Body of pancreas (tissue), 4 donors: ENCODE results near the gene WWOX. TPM values are rescaled to one million over a fixed set of nuclear protein-coding genes. Genes with fewer than 3 reads are reported as not detected.

Experiments used
- ATAC-seq: fragments of 150-250 bp; one replicate; pipeline ENCODE4 v1.9.1; 2016
- DNase-seq, 4 donors: peaks; one replicate each; pipeline ENCODE4 v3.0.0-alpha.2; 2019
- H3K27ac ChIP-seq, 4 donors: fragments of 200-600 bp; sonication (generic); 1 replicate in 3 of 4; 2 replicates in 1 of 4; pipeline versions ENCODE4 v1.5.1 to v1.6.1; 2016 to 2019; ENCODE audit warnings: mild to moderate bottlenecking in 1 of 4, mixed read lengths in 1 of 4, moderate library complexity in 1 of 4
- H3K27me3 ChIP-seq, 2 donors: fragments of 200-600 bp; sonication (generic); one replicate each; pipeline ENCODE4 v1.6.0; 2016; ENCODE audit warnings: mild to moderate bottlenecking in 1 of 2
- H3K36me3 ChIP-seq, 2 donors: fragments of 200-600 bp; sonication (generic); replicated peaks in 1 of 2; 2 replicates each; pipeline ENCODE4 v1.5.1; 2016; ENCODE audit warnings: low read depth in 2 of 2; ENCODE audit not compliant: insufficient read depth in 1 of 2
- H3K4me1 ChIP-seq: fragments of 200-600 bp; sonication (generic); one replicate; pipeline ENCODE4 v1.6.0; 2016
- H3K4me3 ChIP-seq, 2 donors: fragments of 200-600 bp; sonication (generic); 1 replicate in 1 of 2; 2 replicates in 1 of 2; pipeline ENCODE4 v1.5.1; 2016 to 2019
- H3K9me3 ChIP-seq, 3 donors: fragments of 200-600 bp; sonication (generic); 1 replicate in 2 of 3; 2 replicates in 1 of 3; pipeline ENCODE4 v1.5.1; 2016
- CTCF ChIP-seq, 7 experiments: fragments of 450-650 bp in 4 of 7; fragments of 200-600 bp in 3 of 7; sonication (generic) in 3 of 7; IDR thresholded peaks; one replicate each; pipeline ENCODE4 v1.5.1; 2016 to 2019; ENCODE audit warnings: antibody characterized with exemption in 7 of 7
- POLR2A ChIP-seq, 3 donors: fragments of 450-650 bp; IDR thresholded peaks; one replicate each; pipeline ENCODE4 v1.6.1; 2016; ENCODE audit warnings: antibody characterized with exemption in 3 of 3, mild to moderate bottlenecking in 2 of 3
- WGBS, 2 donors: methylation state at CpG; one replicate each; pipeline ENCODE4 v1.1.5; 2017; 5-methylcytosine and 5-hydroxymethylcytosine counted together
- intact Hi-C: fragments of 100-400 bp; cut with DNase I; formaldehyde crosslinking; loops from one replicate; pipeline ENCODE4 v1.15.1; 2023
- total RNA-seq, 2 donors: library from RNA; depleted of rRNA; stranded (reverse); fragments of >200 nt; gene quantifications; one replicate each; pipeline ENCODE4 v1.1.0, GENCODE V29; 2016

The WWOX gene
- total RNA-seq, 2 donors from 2014 or later: 52.7 to 67.2 TPM

DNA sequence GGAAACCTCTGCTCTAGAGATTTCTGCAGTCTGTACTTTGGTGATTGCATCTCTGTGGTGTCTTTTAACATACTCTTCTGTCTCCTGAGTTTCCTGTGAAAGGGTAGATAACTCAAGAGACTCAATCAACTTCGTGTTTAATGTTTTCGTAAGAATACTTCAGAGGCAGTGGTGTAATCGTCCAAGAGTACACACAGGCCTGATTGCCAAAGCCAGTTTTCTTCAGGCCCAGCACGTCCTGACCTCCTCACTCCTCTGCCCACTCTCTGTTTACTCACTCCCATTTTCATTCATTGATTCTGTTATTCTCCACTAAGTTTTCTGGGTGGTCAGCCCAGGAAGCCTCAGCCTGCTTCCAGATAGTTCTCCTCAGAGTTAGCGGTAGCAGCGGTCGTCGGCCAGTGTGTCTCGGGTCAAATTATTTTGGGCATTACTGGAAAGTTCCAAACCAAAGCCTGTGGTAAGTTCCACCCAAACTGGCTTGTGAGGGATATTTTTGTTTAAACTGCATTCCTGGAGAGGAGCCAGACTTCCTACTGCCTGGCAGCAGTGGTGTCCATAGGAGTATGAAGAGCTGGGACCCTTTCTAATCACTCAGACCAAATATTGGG, 293.2 kb downstream of the WWOX start:
- peak; percentile 52 for ATAC-seq
- peak in 2 of 4 donors; percentile 8 to 9 for DNase-seq
- WGBS, 2 donors: 89 to 94% methylated on average over 9 of the region's 9 CpGs

GRCh38 chr16:78395035-78395434, 295.6 kb downstream of the WWOX start:
- H3K9me3 ChIP-seq: no peaks in the 10 kb centered on the region
- DNase-seq (no peak), ATAC-seq (no peak)
- H3K4me3 ChIP-seq: no peak overlapping the region
- no peak overlapping the region for H3K27ac ChIP-seq
- WGBS, 2 donors: 88 to 89% methylated on average over 6 of the region's 6 CpGs
- TF ChIP-seq POLR2A (IDR thresholded peaks at IDR 0.05): no peak
- no peak for TF ChIP-seq CTCF (IDR thresholded peaks at IDR 0.05)
- H3K36me3 ChIP-seq: no peaks in the 10 kb centered on the region
- intact Hi-C loops: no loop called here
- no peaks in the 10 kb centered on the region for H3K27me3 ChIP-seq
- H3K4me1 ChIP-seq: no peaks in the 10 kb centered on the region

More for the DNA sequence above, 293.2 kb downstream of the WWOX start:
- H3K27me3 ChIP-seq: no peaks in the 10 kb centered on the region
- no peaks in the 10 kb centered on the region for H3K36me3 ChIP-seq
- H3K27ac ChIP-seq: no peak overlapping the region
- no peak overlapping the region for H3K4me3 ChIP-seq
- TF ChIP-seq CTCF (IDR thresholded peaks at IDR 0.05) (no peak), POLR2A (IDR thresholded peaks at IDR 0.05) (no peak)
- intact Hi-C loops: no loop called here
- H3K4me1 ChIP-seq: no peaks in the 10 kb centered on the region
- H3K9me3 ChIP-seq: no peaks in the 10 kb centered on the region

DNA sequence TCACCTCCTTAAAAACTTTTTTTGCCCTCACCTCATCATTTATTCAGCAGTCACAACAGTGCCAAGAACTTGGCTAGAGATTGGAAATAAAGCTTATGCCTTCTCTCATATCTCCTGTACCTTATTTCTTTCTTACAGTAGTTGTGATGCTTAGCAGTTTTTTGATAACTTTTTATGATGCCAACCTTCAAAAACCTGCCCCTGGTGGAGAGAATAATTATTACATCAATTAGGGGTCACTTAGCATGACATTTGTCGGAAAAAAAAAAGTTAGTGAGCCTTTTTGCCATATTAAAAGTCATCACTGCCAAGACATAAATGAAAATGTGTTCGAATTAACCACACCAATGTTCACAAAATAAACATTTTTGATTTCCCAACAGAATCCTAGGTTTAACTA, 296.6 kb downstream of the WWOX start:
- H3K9me3 ChIP-seq: no peaks in the 10 kb centered on the region
- no peaks in the 10 kb centered on the region for H3K36me3 ChIP-seq
- intact Hi-C loops: no loop called here
- DNase-seq (no peak), ATAC-seq (no peak)
- no peak overlapping the region for H3K4me3 ChIP-seq
- no peaks in the 10 kb centered on the region for H3K4me1 ChIP-seq
- no peak overlapping the region for H3K27ac ChIP-seq
- no peaks in the 10 kb centered on the region for H3K27me3 ChIP-seq
- WGBS, 2 donors: 73 to 74% methylated on average over 2 of the region's 2 CpGs
- TF ChIP-seq POLR2A (IDR thresholded peaks at IDR 0.05): no peak
- peak in 4 of 7 experiments; percentile 10 to 33 (median 12) for TF ChIP-seq CTCF (IDR thresholded peaks at IDR 0.05)

- WGBS, 2 donors: 85 to 86% methylated on average over 4 of the region's 4 CpGs
- Histone ChIP-seq H3K4me3 (no peak overlapping the region), H3K27ac (no peak overlapping the region), H3K27me3 (no peaks in the 10 kb centered on the region), H3K36me3 (no peaks in the 10 kb centered on the region), H3K9me3 (no peaks in the 10 kb centered on the region), H3K4me1 (no peaks in the 10 kb centered on the region)
- no peak for ATAC-seq
- DNase-seq: no peak
- intact Hi-C loops: no loop called here
- no peak for TF ChIP-seq POLR2A (IDR thresholded peaks at IDR 0.05)
- TF ChIP-seq CTCF (IDR thresholded peaks at IDR 0.05): no peak
These were observed 297.2 kb downstream of the WWOX start for GRCh38 chr16:78396673-78397072.

GRCh38 chr16:78399384-78399783, 299.9 kb downstream of the WWOX start:
- H3K27ac ChIP-seq: no peak overlapping the region
- no peaks in the 10 kb centered on the region for H3K27me3 ChIP-seq
- H3K4me1 ChIP-seq: no peaks in the 10 kb centered on the region
- ATAC-seq (no peak), DNase-seq (no peak)
- H3K4me3 ChIP-seq: no peak overlapping the region
- H3K36me3 ChIP-seq: no peaks in the 10 kb centered on the region
- no peak for TF ChIP-seq CTCF (IDR thresholded peaks at IDR 0.05)
- TF ChIP-seq POLR2A (IDR thresholded peaks at IDR 0.05): no peak
- intact Hi-C loops: no loop called here
- no peaks in the 10 kb centered on the region for H3K9me3 ChIP-seq
- 93 to 94% methylated on average over 5 of the region's 5 CpGs for WGBS, 2 donors
